Measurements from ENCODE around the gene ARF6.
"Not testable (repeated sequence)": the region's sequence is repeated elsewhere in the genome, so short reads cannot be mapped to it uniquely, and the experiment has no call there.

Gene ARF6

GRCh38 chr14:49909016-49909415 lies 16.1 kb downstream of the ARF6 start:
- DNase-seq, result no peak

DNA sequence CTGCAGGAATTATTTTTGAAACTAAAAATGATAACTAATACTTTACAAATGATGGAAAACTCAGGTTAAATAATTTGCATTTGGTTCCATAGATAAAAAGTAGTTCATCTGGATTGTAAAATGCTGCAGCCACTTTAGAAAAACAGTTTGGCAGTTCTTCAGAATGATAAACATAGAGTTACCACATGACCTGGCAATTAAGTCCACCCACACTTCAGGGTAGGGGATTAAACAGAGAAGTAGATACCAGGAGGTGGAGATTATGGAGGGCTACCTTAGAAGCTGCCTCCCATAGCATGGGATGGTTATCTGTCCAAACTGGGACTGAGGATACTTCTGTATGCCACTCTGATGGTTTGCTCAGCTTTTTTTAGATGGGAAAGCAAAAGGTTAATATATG lies 22.2 kb downstream of the ARF6 start:
- DNase-seq, result no peak

- no peak for DNase-seq
These were observed 25.8 kb downstream of the ARF6 start for GRCh38 chr14:49918706-49919105.

DNA sequence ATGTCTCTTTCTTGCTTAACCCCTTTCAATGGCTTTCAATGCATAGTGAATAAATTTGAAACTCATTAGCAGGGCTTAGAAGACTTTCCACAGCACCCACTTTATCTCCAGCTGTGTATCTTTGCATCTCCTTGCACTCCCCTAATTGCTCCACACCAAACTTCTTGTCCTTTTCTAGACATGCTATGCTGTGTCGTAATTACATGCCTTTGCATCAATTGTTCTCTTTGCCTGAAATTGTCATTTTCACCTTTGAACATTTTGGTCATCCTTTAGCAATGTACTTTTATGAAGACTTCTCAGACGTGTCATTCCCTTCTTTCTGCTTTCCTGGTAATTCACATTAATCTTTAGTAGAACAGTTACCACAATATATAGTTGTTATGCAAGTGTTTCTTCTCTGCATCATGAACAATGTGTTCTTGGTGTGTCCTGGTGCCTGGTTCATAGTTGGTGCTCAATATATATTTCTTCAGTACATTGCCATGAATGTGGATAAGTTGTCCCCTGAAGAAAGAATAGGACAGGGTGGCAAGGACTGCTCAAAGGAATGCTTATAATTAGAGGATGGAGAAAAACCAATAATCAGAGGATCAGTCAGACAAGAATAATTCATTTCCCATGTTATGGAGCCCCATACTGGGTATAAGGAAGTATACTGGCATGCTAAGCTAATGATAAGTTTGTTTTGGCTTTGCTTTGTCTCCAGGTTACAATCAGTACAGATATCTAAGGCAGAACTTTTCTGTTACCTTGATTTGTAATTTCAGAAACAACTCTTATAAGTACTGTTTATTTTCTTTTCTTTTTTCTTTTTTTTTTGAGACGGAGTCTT lies 27.2 kb downstream of the ARF6 start:
- no peak for DNase-seq

DNA sequence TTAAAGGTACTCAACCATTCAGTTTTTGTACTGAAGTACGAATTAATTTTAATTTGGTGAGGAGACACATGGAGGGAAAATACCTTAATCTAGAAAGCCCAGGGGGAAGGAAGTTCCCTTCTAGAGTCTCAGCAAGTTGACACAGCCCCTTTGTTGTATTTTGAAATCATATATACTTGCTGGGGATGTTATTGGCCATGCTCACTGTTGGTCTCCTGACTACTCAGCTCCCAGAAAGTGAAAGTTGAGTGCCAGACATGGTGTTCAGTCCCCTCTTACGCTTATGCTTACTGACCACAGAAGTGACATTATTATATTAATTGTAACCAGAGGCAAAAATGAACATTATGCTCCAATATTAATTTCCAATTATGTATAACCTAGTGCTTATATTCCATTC lies 28.1 kb downstream of the ARF6 start:
- DNase-seq, result no peak

- no peak for DNase-seq
These were observed 28.5 kb downstream of the ARF6 start for GRCh38 chr14:49921401-49921800.

GRCh38 chr14:49923442-49923841 lies 30.6 kb downstream of the ARF6 start:
- DNase-seq, result no peak

DNA sequence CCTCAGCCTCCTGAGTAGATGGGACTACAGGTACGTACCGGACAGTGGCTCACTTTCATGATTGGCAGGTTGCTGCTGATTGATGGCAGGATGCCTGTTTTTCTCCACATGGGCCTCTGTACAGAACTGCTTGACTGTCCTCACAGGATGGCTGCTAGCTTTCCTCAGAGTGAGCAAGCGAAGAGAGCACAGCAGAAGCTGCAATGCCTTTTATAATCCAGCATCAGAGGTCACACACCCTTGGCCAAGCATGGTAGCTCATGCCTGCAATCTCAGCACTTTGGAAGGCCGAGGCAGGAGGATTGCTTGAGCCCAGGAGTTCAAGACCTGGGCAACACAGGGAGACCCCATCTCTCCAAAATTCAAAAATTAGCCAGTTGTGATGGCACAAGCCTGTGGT lies 31.0 kb downstream of the ARF6 start:
- DNase-seq, result no peak

- no peak for DNase-seq
These were observed 32.0 kb downstream of the ARF6 start for GRCh38 chr14:49924852-49925251.

DNA sequence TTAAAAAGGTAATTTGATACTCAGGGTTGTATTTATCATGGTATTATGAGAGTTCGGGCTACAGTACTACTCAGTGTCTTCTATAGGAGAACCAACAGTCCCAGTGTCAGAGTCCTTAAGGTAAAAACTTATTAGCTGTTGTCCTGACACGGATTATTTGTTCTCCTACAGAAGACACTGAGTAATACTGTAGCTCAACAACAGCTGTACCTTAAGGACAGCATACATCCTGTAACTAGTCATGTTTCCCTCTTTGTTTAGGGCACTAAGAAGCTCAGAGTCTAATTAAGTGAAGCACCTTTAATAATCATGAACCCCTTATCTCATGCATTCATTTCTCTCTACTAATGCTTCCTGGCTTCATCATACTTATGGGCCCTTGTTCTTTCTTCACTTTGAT lies 33.9 kb downstream of the ARF6 start:
- no peak for DNase-seq

GRCh38 chr14:49928015-49928414 lies 35.1 kb downstream of the ARF6 start:
- DNase-seq, result no peak

GRCh38 chr14:49930720-49931119 lies 37.8 kb downstream of the ARF6 start:
- no peak for DNase-seq

GRCh38 chr14:49931523-49931922 lies 38.6 kb downstream of the ARF6 start:
- DNase-seq, result no peak

DNA sequence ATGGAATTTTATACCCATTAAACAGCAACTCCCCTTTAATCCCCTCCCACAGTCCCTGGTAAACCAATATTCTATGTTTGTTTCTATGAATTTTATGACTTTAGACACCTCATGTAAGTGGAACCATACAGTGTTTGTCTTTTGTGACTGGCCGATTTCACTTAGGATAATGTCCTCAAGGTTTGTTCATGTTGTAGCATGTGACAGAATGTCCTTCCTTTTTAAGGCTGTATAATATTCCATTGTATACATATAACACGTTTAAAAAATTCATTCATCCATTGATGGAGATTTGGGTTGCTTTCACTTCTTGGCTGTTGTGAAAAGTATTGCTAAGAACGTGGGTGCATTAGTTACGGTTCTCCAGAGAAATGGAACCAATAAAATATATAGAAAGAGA lies 40.2 kb downstream of the ARF6 start:
- DNase-seq, result no peak

DNA sequence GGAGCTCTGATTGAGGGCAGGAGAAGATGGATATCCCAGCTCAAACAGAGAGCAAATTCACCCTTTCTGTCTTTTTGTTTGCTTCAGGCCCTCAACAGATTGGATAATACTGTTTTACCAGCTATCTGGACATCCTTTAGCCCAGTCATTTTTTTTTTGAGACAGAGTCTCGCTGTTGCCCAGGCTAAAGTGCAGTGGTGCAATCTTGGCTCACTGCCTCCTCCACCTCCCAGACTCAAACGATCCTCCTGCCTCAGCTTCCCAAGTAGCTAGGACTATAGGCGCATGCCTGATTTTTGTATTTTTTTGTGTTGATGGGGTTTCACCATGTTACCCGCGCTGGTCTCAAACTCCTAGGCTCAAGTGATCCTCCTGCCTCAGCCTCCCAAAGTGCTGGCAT lies 40.8 kb downstream of the ARF6 start:
- no peak for DNase-seq

DNA sequence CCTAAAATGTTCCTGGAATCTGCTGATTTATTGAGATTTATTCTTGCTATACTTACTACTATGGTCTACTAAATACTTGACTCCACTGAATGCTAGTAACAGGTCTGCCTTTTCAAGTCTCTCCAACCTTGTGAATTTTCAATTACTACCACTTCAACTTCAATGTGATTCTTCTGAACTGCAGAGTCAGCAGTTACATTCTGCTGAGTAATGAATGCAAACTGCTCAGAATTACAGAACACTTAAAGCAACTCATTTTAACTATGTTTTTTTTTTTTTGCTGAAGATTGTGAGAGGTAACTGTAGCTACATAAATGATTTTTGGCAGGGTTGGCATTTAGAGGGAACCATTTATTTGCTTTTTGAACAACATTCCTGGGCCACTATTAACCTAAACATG lies 41.8 kb downstream of the ARF6 start:
- no peak for DNase-seq

DNA sequence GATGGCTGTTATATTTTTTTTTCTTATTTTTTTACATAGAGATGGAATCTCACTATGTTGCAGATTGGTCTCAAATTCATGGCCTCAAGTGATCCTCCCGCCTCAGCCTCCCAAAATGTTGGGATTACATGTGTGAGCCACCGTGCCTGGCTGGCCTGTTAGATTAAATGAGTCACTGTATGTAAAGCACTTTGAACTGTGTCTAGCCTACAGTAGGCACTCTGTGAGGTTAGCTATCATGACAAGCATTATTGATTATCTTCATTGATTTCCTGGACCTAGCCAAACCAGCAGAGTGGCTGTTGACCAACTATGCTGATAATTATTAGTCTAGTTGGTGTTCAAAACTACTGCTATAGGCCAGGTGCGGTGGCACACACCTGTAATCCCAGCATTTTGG lies 42.6 kb downstream of the ARF6 start:
- DNase-seq, result no peak

- not testable (repeated sequence) for DNase-seq
These were observed 43.4 kb downstream of the ARF6 start for GRCh38 chr14:49936246-49936645.

- not testable (repeated sequence) for DNase-seq
These were observed 44.0 kb downstream of the ARF6 start for GRCh38 chr14:49936882-49937281.

- not testable (repeated sequence) for DNase-seq
These were observed 46.3 kb downstream of the ARF6 start for GRCh38 chr14:49939215-49939614.

DNA sequence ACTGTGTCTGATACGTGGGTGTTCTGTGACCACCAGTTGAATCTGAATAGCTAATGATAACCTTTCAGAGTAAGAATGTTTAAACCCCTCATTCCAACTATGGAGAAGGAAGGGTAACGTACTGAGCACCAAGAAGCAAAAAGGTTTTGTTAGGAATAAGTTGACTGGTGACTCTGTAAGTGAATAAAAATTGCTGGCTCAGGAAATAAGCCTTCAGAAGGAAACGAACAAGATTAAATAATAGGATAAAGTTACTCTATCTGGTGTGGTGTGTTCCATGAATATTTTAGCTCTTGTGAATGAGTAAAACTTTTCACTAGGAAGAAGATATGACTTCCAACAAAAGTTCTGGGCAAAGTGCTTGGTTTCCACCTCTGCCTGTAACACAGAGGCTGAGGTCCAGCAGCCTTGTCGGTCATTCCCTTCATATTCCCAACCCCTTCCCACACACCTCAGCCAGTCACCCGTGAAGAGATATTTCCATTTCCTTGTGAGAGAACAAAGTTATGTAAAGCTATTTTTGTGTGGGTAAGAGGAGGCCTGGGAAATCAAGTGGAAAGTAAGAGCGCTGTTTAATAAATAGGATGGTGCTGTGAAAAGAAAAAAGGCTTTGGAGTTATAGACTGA lies 47.1 kb downstream of the ARF6 start:
- no peak for DNase-seq

GRCh38 chr14:49940808-49941421 lies 48.0 kb downstream of the ARF6 start:
- DNase-seq, result peak; percentile 44

DNA sequence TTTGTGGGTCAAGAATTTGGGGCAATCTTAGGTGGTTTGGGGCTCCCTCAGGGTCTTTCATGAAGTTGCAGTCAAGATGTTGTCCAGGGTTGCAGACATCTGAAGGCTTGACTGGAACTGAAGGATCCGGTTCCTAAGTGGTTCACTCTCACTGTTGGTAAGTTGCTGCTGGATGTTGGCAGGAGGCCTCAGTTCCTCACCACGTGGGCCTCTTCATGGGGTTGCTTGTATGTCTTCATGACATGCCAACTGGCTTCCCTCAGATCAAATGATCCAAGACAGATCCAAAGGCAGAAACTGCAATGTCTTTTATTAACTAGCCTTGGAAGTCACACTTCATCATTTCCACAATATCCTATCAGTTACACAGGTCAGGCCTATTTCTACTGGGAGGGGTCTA lies 49.2 kb downstream of the ARF6 start:
- DNase-seq, result no peak

DNA sequence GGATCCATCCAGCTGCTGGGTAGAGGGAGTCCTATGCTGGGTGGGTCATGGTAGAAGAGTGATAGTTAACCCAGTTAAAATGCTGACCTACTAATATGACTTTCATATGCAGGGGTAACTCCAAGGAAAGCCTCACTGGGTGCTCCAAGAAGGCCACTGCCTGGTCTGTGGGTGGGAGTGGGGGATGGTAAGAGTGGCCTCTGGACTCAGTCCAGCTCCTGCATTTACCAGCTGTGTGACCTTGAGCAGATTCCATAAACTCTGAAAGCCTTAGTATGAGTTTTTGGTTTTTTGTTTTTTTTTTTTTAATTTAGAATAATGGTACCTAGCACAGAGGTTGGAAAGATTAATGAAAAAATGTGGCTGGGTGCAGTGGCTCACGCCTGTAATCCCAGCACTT lies 51.6 kb downstream of the ARF6 start:
- DNase-seq, result no peak

All from CD4-positive, alpha-beta T cell treated with Interleukin-6 for 4 hours (primary cell).